DMS 273 treated with DMSO at 0.1 percent for 48 hours (cell line): Measurements from ENCODE around the gene SMAD1.
A peak's percentile ranks its signal among the peaks of the same experiment; 100 is the strongest.

Experiments
- DNase-seq: peaks from one replicate; lab custom pipeline; 2025; lab: John Stamatoyannopoulos, UW

Gene SMAD1

DNA sequence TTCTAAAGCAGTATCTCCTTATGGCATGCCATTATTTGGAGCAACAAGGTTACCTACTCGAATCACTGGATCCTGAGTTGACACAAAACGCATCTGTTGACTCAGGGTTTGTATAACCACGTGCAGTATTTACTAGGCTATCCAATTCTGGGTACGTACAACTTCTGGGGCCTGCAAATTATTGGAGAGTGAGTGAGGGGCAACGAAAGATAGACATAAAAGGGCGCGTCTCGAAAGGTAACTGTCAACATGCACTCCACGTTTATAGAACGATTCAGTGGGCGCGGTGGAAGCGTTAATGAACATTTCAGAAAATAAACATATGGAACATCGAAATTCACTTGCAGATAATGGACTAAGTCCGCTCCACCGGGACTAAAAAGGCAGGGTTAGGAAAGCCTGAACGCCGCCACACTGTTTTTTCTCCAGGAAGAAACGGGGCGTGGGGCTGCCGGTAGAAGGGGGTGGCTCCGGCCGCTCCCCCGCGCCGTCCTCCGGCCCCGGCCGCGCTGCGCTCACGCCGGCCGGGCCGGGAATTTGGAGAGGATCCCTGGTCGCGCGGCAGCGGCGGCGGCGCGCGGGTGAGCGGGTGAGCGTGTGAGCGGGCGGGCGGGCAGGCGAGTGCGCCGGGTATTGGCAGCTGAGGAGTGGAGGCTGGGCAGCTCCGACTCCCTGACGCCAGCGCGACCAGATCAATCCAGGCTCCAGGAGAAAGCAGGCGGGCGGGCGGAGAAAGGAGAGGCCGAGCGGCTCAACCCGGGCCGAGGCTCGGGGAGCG, at the start of gene SMAD1:
TSS of gene SMAD1 (plus strand) at position 690 of the 778 bp plus-strand sequence. CDS start 32,761 bp downstream, outside the sequence.
- peak; percentile 5 for DNase-seq

DNA sequence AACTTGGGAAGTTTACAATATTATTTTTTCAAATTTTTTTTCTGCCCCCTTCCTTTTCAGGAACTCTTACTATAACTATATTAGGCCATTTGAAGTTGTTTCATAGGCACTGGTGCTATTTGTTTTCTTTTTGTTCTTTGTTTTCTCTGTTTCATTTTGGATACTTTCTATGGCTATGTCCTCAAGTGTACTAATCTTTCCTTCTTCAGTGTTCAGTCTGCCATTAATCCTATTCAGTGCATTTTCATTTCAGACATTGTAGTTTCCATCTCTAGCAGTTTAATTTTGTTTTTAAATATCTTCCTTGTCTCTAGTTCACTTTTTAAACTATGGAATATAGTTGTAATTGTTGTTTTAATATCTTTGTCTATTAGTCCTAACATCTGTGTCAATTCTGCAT, 48.0 kb upstream of the SMAD1 start:
- no peak for DNase-seq

- no peak for DNase-seq
These were observed 46.0 kb upstream of the SMAD1 start for GRCh38 chr4:145435646-145436045.

DNA sequence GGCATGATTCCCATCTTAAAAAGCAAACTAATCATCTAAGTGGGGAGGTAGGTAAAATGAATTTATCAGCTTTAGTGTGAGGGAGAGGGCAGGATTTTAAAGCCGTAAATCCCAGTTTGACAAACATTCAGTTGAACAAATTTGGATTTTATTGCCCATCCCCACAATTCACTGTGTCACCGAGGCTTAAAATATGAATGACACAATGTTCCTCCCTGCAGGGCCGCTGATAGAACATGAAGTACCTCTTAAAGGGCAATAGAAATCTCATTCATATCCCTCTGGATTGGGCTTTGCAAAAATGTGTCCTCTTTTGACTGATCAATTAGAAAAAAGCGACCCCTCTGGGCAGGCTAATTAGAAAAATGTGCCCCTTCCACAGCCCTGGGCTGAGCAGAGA, 45.5 kb upstream of the SMAD1 start:
- DNase-seq = no peak

GRCh38 chr4:145436796-145437195, 44.9 kb upstream of the SMAD1 start:
- DNase-seq = no peak

DNA sequence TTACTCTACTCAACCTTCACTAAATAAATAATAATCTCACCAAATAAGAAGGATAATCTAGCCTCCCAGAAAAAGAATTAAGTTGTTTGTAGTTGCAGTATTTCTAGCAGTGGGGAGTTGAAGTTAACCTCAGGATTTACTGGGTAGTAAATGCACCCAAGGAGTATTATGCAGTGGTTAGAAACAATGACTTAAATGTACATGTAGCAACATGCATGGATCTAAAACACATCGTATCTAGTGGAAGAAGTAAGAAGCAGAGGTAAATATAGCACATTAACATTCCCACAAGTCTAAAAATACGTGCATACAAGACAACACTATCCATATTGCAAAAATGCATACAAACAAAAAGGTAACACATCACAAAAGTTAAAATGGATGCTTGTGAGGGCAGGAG, 44.2 kb upstream of the SMAD1 start:
- no peak for DNase-seq

GRCh38 chr4:145438298-145438697, 43.4 kb upstream of the SMAD1 start:
- DNase-seq = no peak

DNA sequence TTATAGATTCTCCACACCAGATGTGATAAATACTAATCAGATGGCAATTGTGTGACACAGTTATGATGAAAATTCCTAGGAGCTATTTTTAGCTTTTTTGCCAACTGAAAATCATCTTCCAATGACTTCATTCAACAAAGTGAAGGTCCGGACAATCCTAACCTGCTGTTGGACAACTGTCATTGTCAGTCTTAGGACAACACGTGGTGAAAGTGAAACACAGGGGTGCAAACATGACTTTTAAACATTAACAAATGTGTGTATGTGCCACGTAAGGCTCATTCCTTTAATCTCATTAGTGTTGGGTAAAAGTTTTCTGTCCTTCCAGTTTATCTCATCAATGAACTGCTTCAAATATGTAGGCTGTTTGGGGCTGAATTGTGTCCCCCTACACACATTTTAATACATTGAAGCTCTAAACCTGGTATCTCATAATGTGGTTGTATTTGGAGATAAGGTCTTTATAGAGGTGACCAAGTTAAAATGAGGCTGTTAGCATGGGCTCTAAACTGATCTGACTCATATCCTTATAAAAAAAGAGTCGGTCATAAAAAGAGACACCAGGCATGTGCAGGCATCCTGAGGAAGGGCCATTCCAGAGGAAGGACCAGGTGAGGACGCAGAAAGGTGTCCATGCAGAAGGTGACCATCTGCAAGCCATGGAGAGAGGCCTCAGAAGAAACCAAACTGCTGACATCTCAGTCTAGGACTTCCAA, 41.2 kb upstream of the SMAD1 start:
- DNase-seq = no peak

- no peak for DNase-seq
These were observed 35.5 kb upstream of the SMAD1 start for GRCh38 chr4:145446184-145446583.

DNA sequence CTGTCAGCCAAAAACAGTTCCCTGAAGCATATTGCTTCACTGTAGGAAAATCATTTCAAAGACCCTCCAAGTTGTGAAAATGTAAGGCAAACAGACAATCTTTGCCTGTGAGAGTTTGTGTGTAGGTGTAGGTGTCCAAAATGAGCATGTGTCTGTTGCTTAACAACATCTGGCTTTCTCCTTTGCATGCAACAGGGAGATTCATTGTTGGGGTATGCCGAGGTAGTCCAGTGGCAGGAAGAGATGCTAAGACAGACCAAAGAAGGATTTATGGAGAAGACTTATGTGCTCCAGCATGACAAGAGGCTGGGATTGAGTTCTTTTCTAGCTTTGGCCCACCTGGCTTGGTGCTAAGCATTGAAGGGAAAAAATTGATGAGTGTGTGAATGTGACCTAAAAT, 29.8 kb upstream of the SMAD1 start:
- DNase-seq = no peak

DNA sequence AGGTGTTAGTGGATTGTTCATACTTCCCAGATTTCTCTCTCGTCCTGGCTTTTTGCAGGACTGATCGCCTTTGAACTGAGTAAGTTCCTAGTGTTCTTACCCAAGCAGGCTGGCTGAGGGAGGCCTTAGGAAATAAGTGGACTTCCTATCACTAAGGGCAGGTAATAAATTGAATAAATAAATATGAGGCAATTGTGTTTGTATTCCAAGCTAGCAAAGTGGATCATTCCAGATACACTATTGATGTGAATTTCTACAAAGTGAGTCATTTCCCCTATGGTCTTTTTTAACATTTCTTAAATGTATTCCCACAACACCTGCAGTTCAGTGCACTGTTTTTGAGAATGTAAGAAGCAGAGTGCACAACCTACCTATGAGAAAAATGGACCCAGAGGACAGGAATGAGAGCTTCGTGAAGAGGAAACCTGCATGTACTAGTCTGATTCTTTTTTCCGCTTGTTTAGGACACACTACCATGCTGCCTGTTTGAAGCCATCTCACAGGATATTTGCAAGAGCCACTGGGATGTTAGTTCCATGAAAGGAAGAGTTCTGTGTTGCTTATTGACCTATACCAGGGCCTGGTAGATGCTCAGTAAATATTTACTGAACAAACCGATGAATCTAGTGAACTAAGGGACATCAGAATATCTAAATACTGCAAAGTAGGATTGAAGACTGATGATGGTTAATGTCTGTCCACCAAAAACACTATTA, 29.0 kb upstream of the SMAD1 start:
- DNase-seq = no peak

DNA sequence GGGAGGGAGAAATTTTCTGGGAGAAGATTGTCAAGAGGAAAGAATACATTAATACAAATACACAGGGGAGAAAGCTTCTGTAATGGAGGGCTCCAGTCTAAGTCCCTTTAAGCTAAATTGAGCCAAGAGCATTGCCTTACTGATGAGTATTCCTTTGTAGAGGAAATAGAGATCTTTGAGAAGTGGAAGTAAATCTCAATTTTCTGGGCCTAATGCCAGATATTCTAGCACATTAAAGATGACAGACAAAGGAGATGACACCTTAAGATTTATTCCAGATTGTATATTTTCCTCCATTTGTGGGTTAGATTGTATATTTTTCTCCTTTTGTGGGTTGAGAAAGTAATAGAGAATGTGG, 28.5 kb upstream of the SMAD1 start:
- no peak for DNase-seq

DNA sequence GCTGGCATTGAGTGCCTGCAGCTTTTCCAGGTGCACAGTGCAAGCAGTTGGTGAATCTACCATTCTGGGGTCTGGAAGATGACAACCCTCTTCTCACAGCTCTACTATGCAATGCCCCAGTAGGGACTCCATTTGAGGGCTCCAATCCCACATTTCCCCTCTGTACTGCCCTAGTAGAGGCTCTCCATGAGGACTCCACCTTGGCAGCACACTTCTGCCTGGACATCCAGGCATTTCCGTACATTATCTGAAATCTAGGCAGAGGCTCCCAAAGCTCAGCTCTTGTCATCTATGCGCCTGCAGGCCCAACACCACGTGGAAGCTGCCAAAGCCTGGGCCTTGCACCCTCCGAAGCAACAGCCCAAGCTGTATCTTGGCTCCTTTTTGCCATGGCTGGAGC, 8.4 kb upstream of the SMAD1 start:
- no peak for DNase-seq

DNA sequence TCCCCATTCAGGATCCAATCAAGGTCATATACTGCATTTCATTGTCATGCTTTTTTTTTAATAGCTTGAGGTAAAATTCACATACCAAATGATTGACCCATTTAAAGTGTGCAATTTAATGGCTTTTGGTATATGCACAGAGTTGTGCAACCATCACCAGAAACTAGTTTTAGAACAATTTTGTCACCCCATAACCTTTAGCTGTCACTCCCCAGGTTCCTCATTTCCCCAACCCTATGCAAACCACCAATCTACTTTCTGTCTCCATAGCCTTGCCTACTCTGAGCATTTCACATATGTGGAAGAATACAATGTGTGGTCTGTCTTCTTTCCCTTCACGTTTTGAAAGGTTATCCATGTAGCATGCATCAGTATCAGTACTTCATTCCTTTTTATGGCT, 1.4 kb upstream of the SMAD1 start:
- no peak for DNase-seq

DNA sequence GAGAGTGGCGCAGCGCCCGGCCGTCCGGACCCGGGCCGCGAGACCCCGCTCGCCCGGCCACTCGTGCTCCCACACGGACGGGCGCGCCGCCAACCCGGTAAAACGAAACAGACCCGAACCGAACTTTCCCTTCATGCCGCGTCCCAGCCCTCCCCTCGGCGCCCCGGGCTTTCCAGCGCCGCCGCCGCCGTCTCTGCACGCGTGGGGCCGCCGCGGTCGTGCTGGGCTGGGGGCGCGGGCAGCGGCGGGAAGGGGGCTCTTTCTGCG, 222 bp downstream of the SMAD1 start:
- no peak for DNase-seq

DNA sequence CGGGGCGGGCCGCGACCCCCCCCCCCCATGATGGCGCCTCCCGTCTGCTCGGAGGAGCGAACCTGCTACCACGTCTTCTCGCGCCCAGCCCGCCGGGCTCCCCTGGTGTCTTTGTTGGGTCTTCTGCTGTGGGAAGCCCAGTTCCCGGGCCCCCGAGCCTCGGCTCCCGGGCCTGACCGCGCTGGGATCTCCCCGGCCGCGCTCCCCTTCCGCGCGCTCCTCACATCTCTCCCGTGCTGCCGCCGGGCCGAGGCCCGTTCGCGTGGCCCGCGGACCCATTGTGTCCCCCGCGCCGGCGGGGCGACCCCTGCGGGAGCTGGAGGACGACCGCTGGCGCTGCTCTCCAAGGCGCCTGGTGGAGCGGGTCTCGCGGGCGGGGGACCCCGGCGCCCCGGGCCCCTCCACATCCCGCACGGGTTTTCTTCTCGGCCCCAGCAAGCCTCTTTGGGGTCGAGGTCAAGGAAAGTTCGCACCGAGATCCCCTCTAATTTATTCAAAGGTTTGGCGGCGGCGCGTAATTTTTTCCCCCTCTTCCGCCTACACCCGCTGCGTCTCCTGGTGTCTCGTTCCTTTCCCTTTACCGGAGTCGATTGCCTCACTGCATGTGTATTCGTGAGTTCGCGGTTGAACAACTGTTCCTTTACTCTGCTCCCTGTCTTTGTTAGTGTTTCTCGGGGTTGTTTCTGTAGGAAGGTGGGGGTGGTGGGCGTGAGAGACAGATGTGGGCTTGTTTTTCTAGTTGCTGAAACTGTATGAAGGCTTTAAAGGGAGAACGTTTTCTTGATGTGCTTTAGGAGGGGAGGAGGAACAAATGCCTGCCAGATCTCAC, 770 bp downstream of the SMAD1 start:
- DNase-seq = peak; percentile 25

- no peak for DNase-seq
These were observed 1.9 kb downstream of the SMAD1 start for GRCh38 chr4:145483514-145483913.

DNA sequence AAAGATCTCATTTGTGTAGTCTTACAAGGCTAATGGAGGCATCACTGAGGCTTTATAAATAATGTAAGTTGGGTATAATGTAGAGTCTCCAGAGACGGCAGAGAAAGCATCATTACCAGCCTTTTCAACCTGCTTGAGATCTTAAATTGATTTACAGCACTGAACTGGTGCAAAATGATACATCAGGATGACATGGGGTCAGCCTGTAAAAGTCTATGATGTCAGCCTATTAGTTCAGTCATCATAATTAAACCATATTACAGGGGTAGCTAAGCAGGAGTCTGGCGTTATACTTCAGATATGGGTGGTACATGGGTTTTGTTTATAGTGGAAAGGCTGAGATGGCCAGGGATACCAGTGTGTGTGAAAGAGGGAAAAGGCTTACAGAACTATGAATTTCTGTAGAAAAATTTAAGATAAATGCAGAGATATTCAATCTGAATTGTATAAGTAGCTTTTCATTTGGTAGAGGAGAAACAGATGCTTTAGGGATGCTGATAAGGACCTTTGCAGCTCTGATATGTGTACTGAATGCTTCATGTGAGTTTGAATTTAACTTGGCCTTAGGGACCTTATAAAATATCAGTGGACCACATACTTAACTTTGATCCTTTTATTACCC, 2.7 kb downstream of the SMAD1 start:
- no peak for DNase-seq

GRCh38 chr4:145485120-145485519, 3.5 kb downstream of the SMAD1 start:
- no peak for DNase-seq

DNA sequence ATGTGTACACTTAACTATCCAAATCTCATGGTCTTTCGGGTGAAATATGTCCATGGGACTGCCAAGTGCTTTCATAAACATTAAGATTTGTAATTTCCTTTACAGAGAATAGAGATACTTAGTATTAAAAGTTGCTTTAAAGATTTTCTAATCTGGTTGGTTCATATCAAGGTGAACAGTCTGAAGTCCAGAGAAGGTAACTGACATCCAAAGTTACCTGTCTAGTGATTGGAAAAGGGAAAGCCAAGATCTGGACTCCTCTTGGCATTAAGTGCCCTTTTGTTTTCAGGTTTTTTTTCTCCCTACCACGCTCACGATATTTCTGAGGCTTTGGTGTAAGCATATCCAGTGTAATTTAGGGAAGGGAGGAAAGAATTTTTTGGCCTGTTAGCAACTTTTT, 5.0 kb downstream of the SMAD1 start:
- no peak for DNase-seq

GRCh38 chr4:145487631-145488030, 6.0 kb downstream of the SMAD1 start:
- no peak for DNase-seq

- no peak for DNase-seq
These were observed 6.7 kb downstream of the SMAD1 start for GRCh38 chr4:145488310-145488709.
